Transverse colon (tissue), 4 donors: ENCODE measurements around the gene SLC39A3.

Experiments
- EP300 ChIP-seq: sonication (generic); formaldehyde crosslinking; IDR thresholded peaks from one replicate; pipeline ENCODE4 v1.6.1; 2017; ENCODE audit warnings: antibody characterized with exemption, low read depth
- POLR2A ChIP-seq: fragments of 450-650 bp; IDR thresholded peaks from one replicate; pipeline ENCODE4 v1.6.1; 2016; ENCODE audit warnings: antibody characterized with exemption, mild to moderate bottlenecking, moderate library complexity
- POLR2AphosphoS5 ChIP-seq, 3 donors: sonication (generic); formaldehyde crosslinking; IDR thresholded peaks; one replicate each; pipeline ENCODE4 v1.6.1; 2016; ENCODE audit warnings: antibody characterized with exemption in 3 of 3
- TF ChIP-seq, protein P1 (sequence below), 5 experiments: fragments of 200-600 bp in 3 of 5; fragments of 450-650 bp in 2 of 5; sonication (generic) in 3 of 5; IDR thresholded peaks; 1 replicate in 2 of 5; 2 replicates in 3 of 5; pipeline ENCODE4 v1.5.1; 2016 to 2017; ENCODE audit warnings: antibody characterized with exemption in 5 of 5, inconsistent platforms in 3 of 5, mild to moderate bottlenecking in 2 of 5, moderate library complexity in 1 of 5

DNA sequence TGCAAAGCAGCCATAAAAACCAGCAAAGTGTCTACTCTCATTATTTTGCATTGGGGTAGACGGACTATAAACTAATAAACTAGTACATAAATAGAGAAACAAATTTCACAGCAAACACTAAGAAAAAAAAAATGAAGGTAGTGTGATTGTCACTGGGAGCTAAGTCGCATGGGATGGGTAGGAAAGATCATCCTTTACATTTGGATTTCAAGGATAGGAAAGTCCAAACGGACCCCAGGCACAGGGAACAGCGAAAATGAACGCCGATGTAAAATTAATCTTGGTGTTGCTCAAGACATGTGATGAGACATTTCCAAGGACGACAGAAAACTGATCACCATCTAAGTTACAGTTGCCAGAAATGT is 43.9 kb upstream of the SLC39A3 start:
- no peak for TF ChIP-seq POLR2A
- no peak for TF ChIP-seq EP300
- TF ChIP-seq, protein P1, sequence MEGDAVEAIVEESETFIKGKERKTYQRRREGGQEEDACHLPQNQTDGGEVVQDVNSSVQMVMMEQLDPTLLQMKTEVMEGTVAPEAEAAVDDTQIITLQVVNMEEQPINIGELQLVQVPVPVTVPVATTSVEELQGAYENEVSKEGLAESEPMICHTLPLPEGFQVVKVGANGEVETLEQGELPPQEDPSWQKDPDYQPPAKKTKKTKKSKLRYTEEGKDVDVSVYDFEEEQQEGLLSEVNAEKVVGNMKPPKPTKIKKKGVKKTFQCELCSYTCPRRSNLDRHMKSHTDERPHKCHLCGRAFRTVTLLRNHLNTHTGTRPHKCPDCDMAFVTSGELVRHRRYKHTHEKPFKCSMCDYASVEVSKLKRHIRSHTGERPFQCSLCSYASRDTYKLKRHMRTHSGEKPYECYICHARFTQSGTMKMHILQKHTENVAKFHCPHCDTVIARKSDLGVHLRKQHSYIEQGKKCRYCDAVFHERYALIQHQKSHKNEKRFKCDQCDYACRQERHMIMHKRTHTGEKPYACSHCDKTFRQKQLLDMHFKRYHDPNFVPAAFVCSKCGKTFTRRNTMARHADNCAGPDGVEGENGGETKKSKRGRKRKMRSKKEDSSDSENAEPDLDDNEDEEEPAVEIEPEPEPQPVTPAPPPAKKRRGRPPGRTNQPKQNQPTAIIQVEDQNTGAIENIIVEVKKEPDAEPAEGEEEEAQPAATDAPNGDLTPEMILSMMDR (IDR thresholded peaks at IDR 0.05) = no peak
- TF ChIP-seq POLR2AphosphoS5 (IDR thresholded peaks at IDR 0.05) = no peak
